Activated naive CD4-positive, alpha-beta T cell treated with anti-CD3 and anti-CD28 coated beads, Interleukin-2, amount 50 U/mL, for 24 hours (primary cell): ENCODE results near the gene DDX39B.
"Not testable (repeated sequence)": the region's sequence is repeated elsewhere in the genome, so short reads cannot be mapped to it uniquely, and the experiment has no call there.

ENCODE experiments used
- H3K27ac Mint-ChIP-seq: one replicate; pipeline ENCODE4 v1.8.0; 2021; ENCODE audit warnings: mild to moderate bottlenecking, mixed read lengths
- H3K27me3 Mint-ChIP-seq: one replicate; pipeline ENCODE4 v1.8.0; 2021; ENCODE audit warnings: mixed read lengths
- H3K36me3 Mint-ChIP-seq: one replicate; pipeline ENCODE4 v1.8.0; 2021; ENCODE audit warnings: mixed read lengths
- H3K4me1 Mint-ChIP-seq: one replicate; pipeline ENCODE4 v1.8.0; 2021; ENCODE audit warnings: mixed read lengths
- H3K4me3 Mint-ChIP-seq: one replicate; pipeline ENCODE4 v1.8.0; 2021; ENCODE audit warnings: mild to moderate bottlenecking, mixed read lengths
- H3K9me3 Mint-ChIP-seq: one replicate; pipeline ENCODE4 v1.8.0; 2021; ENCODE audit warnings: mixed read lengths

Gene DDX39B

DNA sequence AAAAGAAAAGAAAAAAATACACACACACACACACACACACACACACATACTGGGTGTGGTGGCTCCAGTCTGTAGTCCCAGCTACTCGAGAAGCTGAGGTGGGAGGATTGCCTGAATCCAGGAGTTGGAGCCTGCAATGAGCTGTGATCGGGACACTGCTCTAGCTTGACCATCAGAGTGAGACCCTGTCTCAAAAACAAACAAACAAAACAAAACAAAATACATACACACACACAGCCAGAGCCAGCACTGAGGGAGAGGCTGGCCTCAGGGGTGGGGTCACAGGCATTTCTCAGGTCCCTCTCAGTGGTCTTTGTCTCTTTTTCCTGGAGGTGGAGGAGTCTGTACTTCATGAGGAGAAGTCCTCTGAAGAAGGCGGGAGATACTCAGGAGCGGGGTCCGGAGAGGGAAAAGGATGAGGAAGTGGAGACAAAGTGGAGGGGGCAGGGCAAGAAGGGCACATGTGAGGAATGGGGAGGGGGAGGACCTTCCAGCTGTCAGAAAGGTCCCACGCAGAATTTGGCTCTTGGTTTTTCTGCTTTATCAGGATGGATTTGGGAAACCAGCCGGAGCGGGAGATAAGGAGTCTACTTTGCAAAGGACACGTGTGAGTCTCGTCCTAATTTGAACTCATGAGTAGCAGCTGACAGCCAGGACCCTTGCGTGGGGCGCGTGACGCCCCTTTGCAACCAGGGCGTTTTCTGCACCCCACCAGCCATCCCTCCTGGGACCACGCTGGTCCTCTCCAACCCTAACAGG is 51.5 kb downstream of the DDX39B start:
- no peak overlapping the region for H3K27ac Mint-ChIP-seq
- no peaks in the 10 kb centered on the region for H3K27me3 Mint-ChIP-seq
- peaks cover 18% of the 10 kb centered on the region for H3K4me1 Mint-ChIP-seq
- no peaks in the 10 kb centered on the region for H3K36me3 Mint-ChIP-seq
- H3K9me3 Mint-ChIP-seq = no peaks in the 10 kb centered on the region
- no peak overlapping the region for H3K4me3 Mint-ChIP-seq

DNA sequence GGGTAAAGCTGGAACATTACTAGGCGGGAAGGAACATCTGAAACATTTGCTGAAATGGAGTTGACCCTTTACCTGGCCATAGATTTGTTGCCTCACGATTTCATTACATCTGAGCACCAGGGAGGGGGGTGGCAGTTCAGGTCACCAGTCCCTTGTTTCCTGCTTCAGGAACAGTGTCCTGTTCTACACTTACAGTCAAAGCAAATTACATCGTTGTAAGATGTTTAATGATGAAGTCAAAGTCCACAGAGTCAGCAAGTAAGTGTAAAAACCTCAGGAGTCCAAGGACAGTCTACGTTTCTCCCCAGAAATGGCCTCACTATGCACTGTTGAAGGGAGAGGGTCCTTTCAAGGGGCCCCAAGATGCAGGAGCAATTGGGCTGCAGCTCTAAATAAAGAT is 52.7 kb downstream of the DDX39B start:
- Mint-ChIP-seq H3K9me3 (no peaks in the 10 kb centered on the region), H3K36me3 (no peaks in the 10 kb centered on the region), H3K27me3 (no peaks in the 10 kb centered on the region), H3K4me3 (no peak overlapping the region), H3K27ac (no peak overlapping the region), H3K4me1 (peaks cover 15% of the 10 kb centered on the region)

DNA sequence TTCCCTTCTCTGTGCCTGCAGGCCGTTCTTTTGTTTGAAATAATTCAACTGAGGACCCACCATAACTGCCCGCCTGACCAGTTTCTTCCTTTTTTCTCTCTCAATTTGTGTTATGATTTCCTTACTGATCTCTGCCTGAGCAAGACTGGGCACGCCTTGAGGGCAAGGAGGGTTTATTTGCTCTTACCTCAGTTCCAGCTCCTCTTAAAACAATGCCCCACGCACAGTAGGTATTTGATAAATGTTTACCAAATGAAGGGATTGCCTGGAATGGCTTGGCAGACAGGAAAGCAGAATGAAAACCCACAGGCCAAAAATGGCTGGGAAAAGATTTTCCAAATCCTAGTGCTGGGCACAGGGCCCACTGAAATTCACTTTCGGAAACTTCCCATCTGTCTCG is 54.1 kb downstream of the DDX39B start:
- not testable (repeated sequence) for H3K27me3 Mint-ChIP-seq, H3K4me1 Mint-ChIP-seq, H3K36me3 Mint-ChIP-seq, H3K4me3 Mint-ChIP-seq, H3K9me3 Mint-ChIP-seq, H3K27ac Mint-ChIP-seq

DNA sequence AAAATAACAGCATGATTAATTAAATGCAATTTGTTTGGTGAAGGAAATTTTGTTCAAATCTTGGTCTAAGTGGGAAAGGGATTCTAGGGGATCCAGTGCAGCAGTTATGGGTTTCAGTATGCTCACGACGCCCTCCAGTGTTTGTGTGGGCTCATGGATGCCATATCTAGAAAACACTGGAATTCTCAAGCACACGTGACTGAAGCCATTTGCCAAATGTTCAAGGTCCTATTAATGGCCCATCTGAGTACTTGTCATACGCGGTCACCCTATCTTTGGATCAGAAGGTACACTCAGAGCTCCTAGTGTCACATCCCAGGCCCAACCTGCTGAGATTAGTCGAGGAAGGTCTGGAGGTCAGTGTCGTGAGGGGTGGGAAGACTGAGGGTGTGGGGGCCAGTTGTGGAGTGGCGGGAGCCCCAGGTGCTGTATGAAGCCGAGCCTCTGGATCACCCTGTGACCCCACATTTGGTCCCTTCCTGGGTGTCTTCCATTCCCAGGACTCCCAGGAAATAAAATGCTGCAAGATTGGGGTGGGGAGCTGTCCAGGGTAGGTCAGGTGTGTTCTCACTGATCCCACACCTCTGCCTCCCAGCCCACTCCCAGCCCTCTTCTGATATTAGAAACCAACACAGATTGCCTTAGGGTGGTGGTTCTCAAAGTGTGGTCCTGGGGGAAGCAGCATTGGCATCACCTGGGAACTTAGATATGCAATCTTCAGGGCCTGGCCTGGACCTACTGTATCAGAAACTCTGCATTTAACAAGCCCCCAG is 55.6 kb downstream of the DDX39B start:
- H3K27me3 Mint-ChIP-seq, H3K9me3 Mint-ChIP-seq, H3K27ac Mint-ChIP-seq, H3K4me1 Mint-ChIP-seq, H3K36me3 Mint-ChIP-seq, H3K4me3 Mint-ChIP-seq: not testable (repeated sequence)

DNA sequence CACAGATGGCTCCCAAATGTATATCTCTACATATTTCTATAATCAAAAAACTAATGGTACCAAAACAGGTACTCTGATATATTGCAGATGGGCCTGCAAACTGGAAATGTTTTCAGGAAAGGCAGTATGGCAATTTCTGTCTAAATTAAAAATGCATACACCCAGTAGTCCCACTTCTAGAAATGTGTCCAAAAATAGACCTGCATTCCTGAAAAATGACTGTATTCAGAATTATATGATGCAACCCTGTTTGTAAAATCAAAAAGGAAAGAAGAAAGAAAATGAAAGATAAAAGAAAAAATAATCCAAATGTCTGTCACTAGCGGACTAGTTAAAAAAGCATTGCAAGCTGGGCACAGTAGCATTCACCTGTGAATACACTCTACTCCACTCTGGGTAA is 56.7 kb downstream of the DDX39B start:
- no peak overlapping the region for H3K4me3 Mint-ChIP-seq
- H3K36me3 Mint-ChIP-seq = no peaks in the 10 kb centered on the region
- no peak overlapping the region for H3K27ac Mint-ChIP-seq
- no peaks in the 10 kb centered on the region for H3K9me3 Mint-ChIP-seq
- no peaks in the 10 kb centered on the region for H3K4me1 Mint-ChIP-seq
- no peaks in the 10 kb centered on the region for H3K27me3 Mint-ChIP-seq

DNA sequence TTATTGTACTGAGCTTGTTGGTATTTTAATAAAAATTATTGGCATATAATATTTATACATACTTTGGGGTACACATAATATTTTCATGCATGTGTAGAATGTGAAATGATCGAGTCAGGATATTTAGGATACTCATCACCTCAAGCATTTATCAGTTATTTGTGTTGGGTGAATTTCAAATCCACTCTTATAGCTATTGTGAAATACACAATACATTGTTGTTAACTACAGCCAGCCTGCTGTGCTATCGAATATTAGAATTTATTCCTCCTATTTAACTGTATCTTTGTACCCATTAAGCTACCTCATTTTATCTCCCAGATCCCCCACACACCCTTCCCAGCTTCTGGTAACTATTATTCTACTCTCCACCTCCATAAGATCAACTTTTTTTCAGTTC is 58.4 kb downstream of the DDX39B start:
- H3K36me3 Mint-ChIP-seq = no peaks in the 10 kb centered on the region

DNA sequence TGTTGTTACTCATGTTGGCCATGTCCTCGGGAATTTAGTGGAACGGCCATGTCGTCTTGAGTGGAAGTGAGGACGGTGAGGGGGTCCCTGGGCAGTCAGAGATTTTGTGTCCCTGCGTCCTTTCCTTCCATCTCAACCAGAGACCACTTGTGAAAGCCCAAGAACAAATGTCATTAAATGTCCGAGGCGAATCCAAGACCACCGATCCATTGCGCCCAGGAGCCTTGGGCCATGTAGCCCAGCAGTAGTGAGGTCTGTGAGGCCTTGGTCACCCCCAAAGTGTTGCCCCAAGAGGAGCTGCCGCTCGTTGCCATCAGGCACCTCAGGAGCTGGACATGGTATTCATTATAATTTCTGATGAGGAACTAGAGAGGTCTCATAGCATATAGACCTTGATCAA is 61.2 kb downstream of the DDX39B start:
- no peak overlapping the region for H3K4me3 Mint-ChIP-seq
- H3K9me3 Mint-ChIP-seq = no peaks in the 10 kb centered on the region
- peaks cover 4% of the 10 kb centered on the region for H3K4me1 Mint-ChIP-seq

More for the DNA sequence above, 58.4 kb downstream of the DDX39B start:
- Mint-ChIP-seq H3K27me3 (no peaks in the 10 kb centered on the region), H3K4me3 (no peak overlapping the region), H3K9me3 (no peaks in the 10 kb centered on the region), H3K4me1 (no peaks in the 10 kb centered on the region), H3K27ac (no peak overlapping the region)

More for the DNA sequence above, 61.2 kb downstream of the DDX39B start:
- H3K36me3 Mint-ChIP-seq = no peaks in the 10 kb centered on the region
- no peak overlapping the region for H3K27ac Mint-ChIP-seq
- H3K27me3 Mint-ChIP-seq = no peaks in the 10 kb centered on the region
